ENCODE data around the gene HSD17B11. TPM values are rescaled to one million over a fixed set of nuclear protein-coding genes. Genes with fewer than 3 reads are reported as not detected.

Gene HSD17B11
- polyA plus RNA-seq, 3 donors: 86.9 to 330 (median 272) TPM

- Histone ChIP-seq H3K79me2 (ENCODE audit: insufficient read depth, low read length) (peaks cover 34% of the 10 kb centered on the region), H3K9ac (ENCODE audit: insufficient read depth, low read length, poor library complexity, severe bottlenecking) (no peak overlapping the region), H3K27ac (ENCODE audit: low read depth in 1 of 2, low read length in 2 of 2) (no peak overlapping the region), H4K20me1 (ENCODE audit: insufficient read depth, low read length) (peaks cover 82% of the 10 kb centered on the region), H3K36me3 (replicated peaks in 1 of 2; ENCODE audit: control insufficient read depth in 1 of 2, insufficient read depth in 2 of 2, low read length in 2 of 2) (peaks cover 85 to 100% of the 10 kb centered on the region in 2 donors), H3K4me3 (replicated peaks in 1 of 3; ENCODE audit: low read depth in 2 of 3, low read length in 3 of 3) (no peak overlapping the region), H3K4me1 (ENCODE audit: control insufficient read depth in 1 of 2, insufficient read depth in 2 of 2, low read length in 2 of 2) (no peaks in the 10 kb centered on the region), H3K4me2 (replicated peaks; ENCODE audit: extremely low read depth, low read length, poor library complexity, severe bottlenecking) (no peak overlapping the region), H3K9me3 (replicated peaks in 1 of 2; ENCODE audit: control insufficient read depth in 1 of 2, insufficient read depth in 1 of 2, low read length in 2 of 2) (no peaks in the 10 kb centered on the region), H2AFZ (ENCODE audit: insufficient read depth, low read depth, low read length, poor library complexity, severe bottlenecking) (no peak overlapping the region), H3K27me3 (ENCODE audit: control insufficient read depth in 2 of 2, insufficient read depth in 2 of 2, low read length in 2 of 2) (no peaks in the 10 kb centered on the region)
- Mint-ChIP-seq H3K27me3 (ENCODE audit: low read depth in 3 of 3) (peaks cover 0 to 2% (median 0%) of the 10 kb centered on the region in 3 donors), H3K4me1 (no peaks in the 10 kb centered on the region), H3K27ac (no peak overlapping the region), H3K9me3 (peaks cover 0 to 2% (median 0%) of the 10 kb centered on the region in 7 donors), H3K36me3 (peaks cover 76 to 92% of the 10 kb centered on the region in 2 donors), H3K4me3 (no peak overlapping the region)
- 90% methylated on average over 4 of the region's 7 CpGs for WGBS (ENCODE audit: insufficient coverage)
- no peak for TF ChIP-seq CTCF (IDR thresholded peaks at IDR 0.05)
- DNase-seq: no peak
- intact Hi-C loops (cut with micrococcal nuclease): no loop called here
Measured at GRCh38 chr4:87360338-87360935, 30.6 kb downstream of the HSD17B11 start.

GRCh38 chr4:87359258-87359657 is 31.7 kb downstream of the HSD17B11 start:
- H2AFZ ChIP-seq (ENCODE audit: insufficient read depth, low read depth, low read length, poor library complexity, severe bottlenecking): no peak overlapping the region
- Mint-ChIP-seq H3K27me3 (ENCODE audit: low read depth in 3 of 3) (peaks cover 0 to 2% (median 0%) of the 10 kb centered on the region in 3 donors), H3K4me3 (no peak overlapping the region), H3K4me1 (no peaks in the 10 kb centered on the region), H3K27ac (peak overlapping the region in 2 of 7 donors; percentile 9 to 53), H3K9me3 (peaks cover 0 to 6% (median 3%) of the 10 kb centered on the region in 7 donors), H3K36me3 (peaks cover 80 to 92% of the 10 kb centered on the region in 2 donors)
- peaks cover 82% of the 10 kb centered on the region for H4K20me1 ChIP-seq (ENCODE audit: insufficient read depth, low read length)
- no peaks in the 10 kb centered on the region for H3K4me1 ChIP-seq (ENCODE audit: control insufficient read depth in 1 of 2, insufficient read depth in 2 of 2, low read length in 2 of 2)
- peaks cover 30% of the 10 kb centered on the region for H3K79me2 ChIP-seq (ENCODE audit: insufficient read depth, low read length)
- intact Hi-C loops (cut with micrococcal nuclease): no loop called here
- no peak for DNase-seq
- H3K4me2 ChIP-seq (replicated peaks; ENCODE audit: extremely low read depth, low read length, poor library complexity, severe bottlenecking): no peak overlapping the region
- no peak overlapping the region for H3K4me3 ChIP-seq (replicated peaks in 1 of 3; ENCODE audit: low read depth in 2 of 3, low read length in 3 of 3)
- no CpG with 5 or more reads among the region's 4 CpGs for WGBS (ENCODE audit: insufficient coverage)
- no peak for TF ChIP-seq CTCF (IDR thresholded peaks at IDR 0.05)
- H3K27me3 ChIP-seq (ENCODE audit: control insufficient read depth in 2 of 2, insufficient read depth in 2 of 2, low read length in 2 of 2): no peaks in the 10 kb centered on the region
- H3K9ac ChIP-seq (ENCODE audit: insufficient read depth, low read length, poor library complexity, severe bottlenecking): no peak overlapping the region
- H3K9me3 ChIP-seq (replicated peaks in 1 of 2; ENCODE audit: control insufficient read depth in 1 of 2, insufficient read depth in 1 of 2, low read length in 2 of 2): no peaks in the 10 kb centered on the region
- H3K27ac ChIP-seq (ENCODE audit: low read depth in 1 of 2, low read length in 2 of 2): no peak overlapping the region
- peaks cover 85 to 100% of the 10 kb centered on the region in 2 donors for H3K36me3 ChIP-seq (replicated peaks in 1 of 2; ENCODE audit: control insufficient read depth in 1 of 2, insufficient read depth in 2 of 2, low read length in 2 of 2)

Measured in CD14-positive monocyte (primary cell).